Measurements from ENCODE around the gene HNRNPH3. TPM values are rescaled to one million over a fixed set of nuclear protein-coding genes. Genes with fewer than 3 reads are reported as not detected.

The HNRNPH3 gene
- total RNA-seq, 1 donor from 2014 or later, result 77.5 TPM

GRCh38 chr10:68329506-68329861 is 2.4 kb upstream of the HNRNPH3 start:
- peak overlapping the region; percentile 12 for H3K4me3 Mint-ChIP-seq
- no peak overlapping the region for H2AFZ ChIP-seq (replicated peaks)
- no peaks in the 10 kb centered on the region for H3K27me3 ChIP-seq
- H3K4me1 Mint-ChIP-seq, result peaks cover 37% of the 10 kb centered on the region
- H3K4me1 ChIP-seq, result peaks cover 28% of the 10 kb centered on the region
- H3K27ac ChIP-seq, result peak overlapping the region; percentile 89
- no peaks in the 10 kb centered on the region for H3K9me3 Mint-ChIP-seq
- TF ChIP-seq CTCF (IDR thresholded peaks at IDR 0.05) (no peak), EZH2 (IDR thresholded peaks at IDR 0.05) (no peak), EZH2phosphoT487 (IDR thresholded peaks at IDR 0.05) (no peak)
- peaks cover 3% of the 10 kb centered on the region for H3K36me3 ChIP-seq
- H3K27ac Mint-ChIP-seq, result peak overlapping the region; percentile 97
- no peak overlapping the region for H3K9ac ChIP-seq
- H3K27me3 Mint-ChIP-seq (ENCODE audit: insufficient read depth, low read depth), result peaks cover 10% of the 10 kb centered on the region
- DNase-seq (ENCODE audit: low spot score), result no peak
- peaks cover 62% of the 10 kb centered on the region for H3K79me2 ChIP-seq (ENCODE audit: low read depth)
- H3K4me2 ChIP-seq, result peak overlapping the region; percentile 53
- no peaks in the 10 kb centered on the region for H3K9me3 ChIP-seq (ENCODE audit: low read depth)
- H3F3A ChIP-seq (ENCODE audit: low read depth), result peaks cover 56% of the 10 kb centered on the region
- H4K20me1 ChIP-seq (ENCODE audit: low read depth), result peaks cover 17% of the 10 kb centered on the region
- H3K36me3 Mint-ChIP-seq, result peaks cover 15% of the 10 kb centered on the region
- no peak overlapping the region for H3K4me3 ChIP-seq

- no peak for TF ChIP-seq EZH2 (IDR thresholded peaks at IDR 0.05)
- TF ChIP-seq EZH2phosphoT487 (IDR thresholded peaks at IDR 0.05), result no peak
- TF ChIP-seq CTCF (IDR thresholded peaks at IDR 0.05), result no peak
- Mint-ChIP-seq H3K9me3 (no peaks in the 10 kb centered on the region), H3K4me1 (peaks cover 51% of the 10 kb centered on the region), H3K4me3 (peak overlapping the region; percentile 99), H3K27ac (peak overlapping the region; percentile 100), H3K27me3 (ENCODE audit: insufficient read depth, low read depth) (peaks cover 10% of the 10 kb centered on the region), H3K36me3 (peaks cover 16% of the 10 kb centered on the region)
- peak overlapping the region; percentile 90 for H3K4me3 ChIP-seq
- H3F3A ChIP-seq (ENCODE audit: low read depth), result peaks cover 59% of the 10 kb centered on the region
- H3K9ac ChIP-seq, result peak overlapping the region; percentile 99
- peak; percentile 9 for DNase-seq (ENCODE audit: low spot score)
- H3K27me3 ChIP-seq, result no peaks in the 10 kb centered on the region
- H3K27ac ChIP-seq, result peak overlapping the region; percentile 93
- H2AFZ ChIP-seq (replicated peaks), result peak overlapping the region; percentile 52
- H3K4me2 ChIP-seq, result peak overlapping the region; percentile 75
- H3K4me1 ChIP-seq, result peaks cover 41% of the 10 kb centered on the region
- H4K20me1 ChIP-seq (ENCODE audit: low read depth), result peaks cover 32% of the 10 kb centered on the region
- H3K36me3 ChIP-seq, result peaks cover 11% of the 10 kb centered on the region
- no peaks in the 10 kb centered on the region for H3K9me3 ChIP-seq (ENCODE audit: low read depth)
- H3K79me2 ChIP-seq (ENCODE audit: low read depth), result peaks cover 77% of the 10 kb centered on the region
Observed at GRCh38 chr10:68330852-68331454, 911 bp upstream of the HNRNPH3 start.

GRCh38 chr10:68332259-68333057 is 594 bp downstream of the HNRNPH3 start, which contains the start of gene PBLD:
PBLD (minus strand) TSS chr10:68332928; CDS start chr10:68306844, 26,084 bp downstream.
- peaks cover 10% of the 10 kb centered on the region for H3K27me3 Mint-ChIP-seq (ENCODE audit: insufficient read depth, low read depth)
- H3K36me3 Mint-ChIP-seq, result peaks cover 26% of the 10 kb centered on the region
- Histone ChIP-seq H3K4me3 (peak within 1 kb of the TSS; percentile 90), H3K9ac (peak within 1 kb of the TSS; percentile 99), H3K27ac (peak within 1 kb of the TSS; percentile 99), H3K9me3 (ENCODE audit: low read depth) (no peaks in the 10 kb centered on the region), H2AFZ (replicated peaks) (peak within 1 kb of the TSS; percentile 65), H3K36me3 (peaks cover 18% of the 10 kb centered on the region), H3F3A (ENCODE audit: low read depth) (peaks cover 59% of the 10 kb centered on the region), H3K27me3 (no peaks in the 10 kb centered on the region), H3K4me2 (peak within 1 kb of the TSS; percentile 88), H3K79me2 (ENCODE audit: low read depth) (peaks cover 84% of the 10 kb centered on the region), H4K20me1 (ENCODE audit: low read depth) (peaks cover 47% of the 10 kb centered on the region), H3K4me1 (peaks cover 56% of the 10 kb centered on the region)
- H3K4me3 Mint-ChIP-seq, result peak within 1 kb of the TSS; percentile 99
- H3K4me1 Mint-ChIP-seq, result peaks cover 64% of the 10 kb centered on the region
- peak; percentile 94 for DNase-seq (ENCODE audit: low spot score)
- H3K9me3 Mint-ChIP-seq, result no peaks in the 10 kb centered on the region
- peak within 1 kb of the TSS; percentile 100 for H3K27ac Mint-ChIP-seq
- TF ChIP-seq EZH2phosphoT487 (IDR thresholded peaks at IDR 0.05) (no peak), CTCF (IDR thresholded peaks at IDR 0.05) (peak; percentile 51), EZH2 (IDR thresholded peaks at IDR 0.05) (no peak)

Data from neural progenitor cell (in vitro differentiated cells).